LNCAP (cell line): ENCODE data around the gene HBM.
"Not testable (repeated sequence)": the region's sequence is repeated elsewhere in the genome, so short reads cannot be mapped to it uniquely, and the experiment has no call there.

ENCODE experiments used
- TF ChIP-seq, protein P1 (sequence below): fragments of 450-650 bp; IDR thresholded peaks from 2 replicates; pipeline ENCODE4 v1.5.1; 2017; ENCODE audit warnings: mild to moderate bottlenecking

HBM gene

DNA sequence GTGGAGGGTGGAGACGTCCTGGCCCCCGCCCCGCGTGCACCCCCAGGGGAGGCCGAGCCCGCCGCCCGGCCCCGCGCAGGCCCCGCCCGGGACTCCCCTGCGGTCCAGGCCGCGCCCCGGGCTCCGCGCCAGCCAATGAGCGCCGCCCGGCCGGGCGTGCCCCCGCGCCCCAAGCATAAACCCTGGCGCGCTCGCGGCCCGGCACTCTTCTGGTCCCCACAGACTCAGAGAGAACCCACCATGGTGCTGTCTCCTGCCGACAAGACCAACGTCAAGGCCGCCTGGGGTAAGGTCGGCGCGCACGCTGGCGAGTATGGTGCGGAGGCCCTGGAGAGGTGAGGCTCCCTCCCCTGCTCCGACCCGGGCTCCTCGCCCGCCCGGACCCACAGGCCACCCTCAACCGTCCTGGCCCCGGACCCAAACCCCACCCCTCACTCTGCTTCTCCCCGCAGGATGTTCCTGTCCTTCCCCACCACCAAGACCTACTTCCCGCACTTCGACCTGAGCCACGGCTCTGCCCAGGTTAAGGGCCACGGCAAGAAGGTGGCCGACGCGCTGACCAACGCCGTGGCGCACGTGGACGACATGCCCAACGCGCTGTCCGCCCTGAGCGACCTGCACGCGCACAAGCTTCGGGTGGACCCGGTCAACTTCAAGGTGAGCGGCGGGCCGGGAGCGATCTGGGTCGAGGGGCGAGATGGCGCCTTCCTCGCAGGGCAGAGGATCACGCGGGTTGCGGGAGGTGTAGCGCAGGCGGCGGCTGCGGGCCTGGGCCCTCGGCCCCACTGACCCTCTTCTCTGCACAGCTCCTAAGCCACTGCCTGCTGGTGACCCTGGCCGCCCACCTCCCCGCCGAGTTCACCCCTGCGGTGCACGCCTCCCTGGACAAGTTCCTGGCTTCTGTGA lies 11.0 kb downstream of the HBM start, which contains the start of gene HBA1:
Gene HBA1 (plus strand): TSS at position 204 of the 906 bp plus-strand sequence. CDS start 37 bp downstream, at position 241.
- TF ChIP-seq, protein P1, sequence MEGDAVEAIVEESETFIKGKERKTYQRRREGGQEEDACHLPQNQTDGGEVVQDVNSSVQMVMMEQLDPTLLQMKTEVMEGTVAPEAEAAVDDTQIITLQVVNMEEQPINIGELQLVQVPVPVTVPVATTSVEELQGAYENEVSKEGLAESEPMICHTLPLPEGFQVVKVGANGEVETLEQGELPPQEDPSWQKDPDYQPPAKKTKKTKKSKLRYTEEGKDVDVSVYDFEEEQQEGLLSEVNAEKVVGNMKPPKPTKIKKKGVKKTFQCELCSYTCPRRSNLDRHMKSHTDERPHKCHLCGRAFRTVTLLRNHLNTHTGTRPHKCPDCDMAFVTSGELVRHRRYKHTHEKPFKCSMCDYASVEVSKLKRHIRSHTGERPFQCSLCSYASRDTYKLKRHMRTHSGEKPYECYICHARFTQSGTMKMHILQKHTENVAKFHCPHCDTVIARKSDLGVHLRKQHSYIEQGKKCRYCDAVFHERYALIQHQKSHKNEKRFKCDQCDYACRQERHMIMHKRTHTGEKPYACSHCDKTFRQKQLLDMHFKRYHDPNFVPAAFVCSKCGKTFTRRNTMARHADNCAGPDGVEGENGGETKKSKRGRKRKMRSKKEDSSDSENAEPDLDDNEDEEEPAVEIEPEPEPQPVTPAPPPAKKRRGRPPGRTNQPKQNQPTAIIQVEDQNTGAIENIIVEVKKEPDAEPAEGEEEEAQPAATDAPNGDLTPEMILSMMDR = not testable (repeated sequence)

DNA sequence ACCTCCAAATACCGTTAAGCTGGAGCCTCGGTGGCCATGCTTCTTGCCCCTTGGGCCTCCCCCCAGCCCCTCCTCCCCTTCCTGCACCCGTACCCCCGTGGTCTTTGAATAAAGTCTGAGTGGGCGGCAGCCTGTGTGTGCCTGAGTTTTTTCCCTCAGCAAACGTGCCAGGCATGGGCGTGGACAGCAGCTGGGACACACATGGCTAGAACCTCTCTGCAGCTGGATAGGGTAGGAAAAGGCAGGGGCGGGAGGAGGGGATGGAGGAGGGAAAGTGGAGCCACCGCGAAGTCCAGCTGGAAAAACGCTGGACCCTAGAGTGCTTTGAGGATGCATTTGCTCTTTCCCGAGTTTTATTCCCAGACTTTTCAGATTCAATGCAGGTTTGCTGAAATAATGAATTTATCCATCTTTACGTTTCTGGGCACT lies 11.6 kb downstream of the HBM start:
- TF ChIP-seq, protein P1 = no peak

DNA sequence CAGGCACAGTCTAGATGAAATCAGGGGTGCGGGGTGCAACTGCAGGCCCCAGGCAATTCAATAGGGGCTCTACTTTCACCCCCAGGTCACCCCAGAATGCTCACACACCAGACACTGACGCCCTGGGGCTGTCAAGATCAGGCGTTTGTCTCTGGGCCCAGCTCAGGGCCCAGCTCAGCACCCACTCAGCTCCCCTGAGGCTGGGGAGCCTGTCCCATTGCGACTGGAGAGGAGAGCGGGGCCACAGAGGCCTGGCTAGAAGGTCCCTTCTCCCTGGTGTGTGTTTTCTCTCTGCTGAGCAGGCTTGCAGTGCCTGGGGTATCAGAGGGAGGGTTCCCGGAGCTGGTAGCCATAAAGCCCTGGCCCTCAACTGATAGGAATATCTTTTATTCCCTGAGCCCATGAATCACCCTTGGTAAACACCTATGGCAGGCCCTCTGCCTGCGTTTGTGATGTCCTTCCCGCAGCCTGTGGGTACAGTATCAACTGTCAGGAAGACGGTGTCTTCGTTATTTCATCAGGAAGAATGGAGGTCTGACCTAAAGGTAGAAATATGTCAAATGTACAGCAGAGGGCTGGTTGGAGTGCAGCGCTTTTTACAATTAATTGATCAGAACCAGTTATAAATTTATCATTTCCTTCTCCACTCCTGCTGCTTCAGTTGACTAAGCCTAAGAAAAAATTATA lies 12.3 kb downstream of the HBM start:
- TF ChIP-seq, protein P1 = no peak

DNA sequence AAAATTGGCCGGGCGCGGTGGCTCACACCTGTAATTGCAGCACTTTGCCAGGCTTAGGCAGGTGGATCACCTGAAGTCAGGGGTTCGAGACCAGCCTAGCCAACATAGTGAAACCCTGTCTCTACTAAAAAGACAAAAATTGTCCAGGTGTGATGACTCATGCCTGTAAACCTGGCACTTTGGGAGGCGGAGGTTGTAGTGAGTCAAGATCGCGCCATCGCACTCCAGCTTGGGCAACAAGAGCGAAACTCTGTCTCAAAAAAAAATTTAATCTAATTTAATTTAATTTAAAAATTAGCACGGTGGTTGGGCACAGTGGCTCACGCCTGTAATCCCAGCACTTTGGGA lies 12.9 kb downstream of the HBM start:
- TF ChIP-seq, protein P1 = no peak

DNA sequence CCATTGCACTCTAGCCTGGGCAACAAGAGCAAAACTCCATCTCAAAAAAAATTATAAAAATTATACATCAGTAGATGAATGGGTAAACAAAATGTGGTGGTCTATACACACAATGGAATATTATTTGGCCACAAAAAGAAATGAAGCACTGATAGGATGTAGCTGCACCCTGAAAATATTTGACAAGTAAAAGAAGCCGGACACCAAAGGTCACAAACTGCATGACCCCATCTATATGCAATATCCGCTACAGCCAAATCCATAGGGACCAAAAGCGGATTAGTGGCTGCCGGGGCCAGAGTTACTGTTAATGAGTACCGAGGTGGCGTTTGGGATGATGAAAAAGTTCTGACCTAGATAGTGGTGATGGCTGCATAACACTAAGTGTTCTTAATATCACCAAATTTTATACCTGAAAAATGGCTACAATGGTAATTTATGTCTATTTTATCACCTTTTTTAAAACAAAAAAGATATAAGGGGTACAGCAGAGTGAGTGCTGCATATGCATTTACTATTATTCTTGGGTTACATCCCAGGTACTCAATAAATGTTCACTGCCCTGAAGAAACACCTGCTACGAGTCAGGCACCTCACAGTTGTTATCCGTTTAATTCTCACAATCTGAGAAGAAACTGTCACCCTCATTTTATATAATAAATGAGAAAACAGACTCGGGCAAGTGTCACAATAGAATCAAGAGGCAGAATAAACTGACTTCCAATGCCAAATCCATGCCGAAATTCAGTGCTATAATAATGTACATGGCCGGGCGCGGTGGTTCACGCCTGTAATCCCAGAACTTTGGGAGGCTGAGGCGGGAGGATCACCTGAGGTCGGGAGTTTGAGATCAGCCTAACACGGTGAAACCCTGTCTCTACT lies 13.7 kb downstream of the HBM start:
- TF ChIP-seq, protein P1 = no peak

DNA sequence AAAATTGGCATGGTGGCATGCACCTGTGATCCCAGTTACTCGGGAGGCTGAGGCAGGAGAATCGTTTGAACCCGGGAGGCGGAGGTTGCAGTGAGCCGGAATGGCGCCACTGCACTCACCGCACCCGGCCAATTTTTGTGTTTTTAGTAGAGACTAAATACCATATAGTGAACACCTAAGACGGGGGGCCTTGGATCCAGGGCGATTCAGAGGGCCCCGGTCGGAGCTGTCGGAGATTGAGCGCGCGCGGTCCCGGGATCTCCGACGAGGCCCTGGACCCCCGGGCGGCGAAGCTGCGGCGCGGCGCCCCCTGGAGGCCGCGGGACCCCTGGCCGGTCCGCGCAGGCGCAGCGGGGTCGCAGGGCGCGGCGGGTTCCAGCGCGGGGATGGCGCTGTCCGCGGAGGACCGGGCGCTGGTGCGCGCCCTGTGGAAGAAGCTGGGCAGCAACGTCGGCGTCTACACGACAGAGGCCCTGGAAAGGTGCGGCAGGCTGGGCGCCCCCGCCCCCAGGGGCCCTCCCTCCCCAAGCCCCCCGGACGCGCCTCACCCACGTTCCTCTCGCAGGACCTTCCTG lies 14.4 kb downstream of the HBM start, which contains the start of gene HBQ1:
Gene HBQ1 (plus strand): TSS at position 359 of the 575 bp plus-strand sequence. CDS start 28 bp downstream, at position 387.
- TF ChIP-seq, protein P1 = peak; percentile 48
